RPMI7951 (cell line): ENCODE data around the gene ST7L. TPM values are rescaled to one million over a fixed set of nuclear protein-coding genes. Genes with fewer than 3 reads are reported as not detected.

Source experiments
- DNase-seq: peaks from one replicate; pipeline ENCODE4 v3.0.0-alpha.2; 2012; ENCODE audit warnings: low read depth
- total RNA-seq: library from RNA; depleted of rRNA; stranded (reverse); fragments of >200 nt; shearing (Covaris generic); gene quantifications from 2 replicates; pipeline ENCODE4 v1.2.3, GENCODE V29; 2014

Gene ST7L
- total RNA-seq, 1 experiment from 2014 or later: 27.4 TPM

DNA sequence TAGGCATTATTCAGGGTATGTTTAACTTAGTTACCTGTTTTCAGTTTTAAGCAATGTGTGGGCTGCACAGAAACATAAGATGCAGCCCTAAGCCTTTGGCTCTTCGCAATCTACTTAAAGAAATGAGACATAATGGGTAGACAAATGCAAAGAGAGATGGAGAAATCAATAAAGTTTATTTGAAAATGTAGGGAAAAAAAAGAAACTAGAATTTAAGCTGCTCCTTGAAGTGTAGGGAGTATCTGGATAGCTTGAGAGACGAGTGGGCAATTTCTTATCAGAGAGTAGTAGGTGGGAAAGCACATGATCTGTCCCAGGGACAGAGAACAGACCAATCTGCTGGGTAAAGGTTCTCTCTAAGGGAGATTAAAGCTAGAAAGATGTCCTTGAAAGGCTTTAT lies 101.3 kb downstream of the ST7L start:
- no peak for DNase-seq

DNA sequence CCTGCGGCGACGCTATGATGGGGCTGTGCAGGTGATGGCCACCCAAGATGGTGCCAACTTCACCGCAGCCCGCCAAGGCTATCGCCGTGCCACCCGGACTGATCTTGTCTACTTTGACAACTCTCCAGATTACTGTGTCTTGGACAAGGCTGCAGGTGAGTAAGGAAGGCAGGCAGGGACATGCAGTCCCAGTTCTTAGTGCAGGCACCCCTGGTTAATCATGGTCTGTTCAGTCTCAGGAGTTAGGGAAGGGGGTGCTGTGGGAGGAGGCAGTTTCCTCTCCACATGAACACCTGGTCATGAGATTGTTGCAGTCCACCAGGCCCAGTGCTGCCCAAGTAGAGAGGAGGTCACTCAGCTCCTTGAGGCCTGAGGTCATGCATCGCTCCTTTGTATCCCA lies 101.7 kb downstream of the ST7L start:
- no peak for DNase-seq

DNA sequence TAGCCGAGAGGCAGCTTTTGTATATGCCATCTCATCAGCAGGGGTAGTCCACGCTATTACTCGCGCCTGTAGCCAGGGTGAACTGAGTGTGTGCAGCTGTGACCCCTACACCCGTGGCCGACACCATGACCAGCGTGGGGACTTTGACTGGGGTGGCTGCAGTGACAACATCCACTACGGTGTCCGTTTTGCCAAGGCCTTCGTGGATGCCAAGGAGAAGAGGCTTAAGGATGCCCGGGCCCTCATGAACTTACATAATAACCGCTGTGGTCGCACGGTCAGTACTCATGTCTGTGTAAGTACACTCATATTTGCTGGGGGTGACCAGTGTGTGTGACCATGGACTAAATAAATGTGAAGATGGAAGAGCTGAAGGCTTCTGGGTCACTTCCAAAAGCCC lies 102.8 kb downstream of the ST7L start:
- DNase-seq: no peak

DNA sequence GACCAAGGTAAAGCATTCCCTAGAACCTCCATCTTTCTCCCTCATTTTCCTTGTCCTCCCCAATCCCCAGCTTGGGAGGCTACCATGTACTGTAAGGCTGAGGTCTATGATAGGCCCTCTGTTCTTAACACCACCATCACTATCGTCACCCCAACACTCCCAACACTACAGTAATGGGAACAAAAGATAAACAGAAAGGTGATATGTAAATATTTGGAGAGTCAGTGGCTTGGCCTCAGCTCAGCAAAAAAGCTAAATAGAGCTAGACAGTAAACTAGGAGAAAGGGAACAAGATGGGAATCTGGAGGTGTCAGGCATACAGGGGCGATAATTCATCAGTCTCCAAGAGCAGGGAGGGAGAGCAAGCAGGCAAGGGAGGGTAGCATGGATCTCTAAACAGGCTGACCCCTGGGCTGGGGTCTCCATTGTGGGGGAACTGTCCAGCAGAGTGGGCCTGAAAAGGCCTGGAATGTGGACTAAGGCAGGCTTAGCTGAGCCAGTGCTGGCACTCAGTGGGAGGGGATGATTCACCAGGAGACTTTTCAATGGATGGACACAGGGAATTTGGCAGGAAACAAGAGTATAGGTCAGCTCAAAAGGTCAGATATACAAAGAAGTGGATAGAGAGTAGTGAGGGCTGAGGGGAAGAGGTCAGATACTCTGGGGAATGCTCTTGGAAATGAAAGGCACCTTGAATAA lies 103.5 kb downstream of the ST7L start:
- DNase-seq: peak; percentile 64

GRCh38 chr1:112514901-112515300 lies 104.0 kb downstream of the ST7L start:
- DNase-seq: no peak

DNA sequence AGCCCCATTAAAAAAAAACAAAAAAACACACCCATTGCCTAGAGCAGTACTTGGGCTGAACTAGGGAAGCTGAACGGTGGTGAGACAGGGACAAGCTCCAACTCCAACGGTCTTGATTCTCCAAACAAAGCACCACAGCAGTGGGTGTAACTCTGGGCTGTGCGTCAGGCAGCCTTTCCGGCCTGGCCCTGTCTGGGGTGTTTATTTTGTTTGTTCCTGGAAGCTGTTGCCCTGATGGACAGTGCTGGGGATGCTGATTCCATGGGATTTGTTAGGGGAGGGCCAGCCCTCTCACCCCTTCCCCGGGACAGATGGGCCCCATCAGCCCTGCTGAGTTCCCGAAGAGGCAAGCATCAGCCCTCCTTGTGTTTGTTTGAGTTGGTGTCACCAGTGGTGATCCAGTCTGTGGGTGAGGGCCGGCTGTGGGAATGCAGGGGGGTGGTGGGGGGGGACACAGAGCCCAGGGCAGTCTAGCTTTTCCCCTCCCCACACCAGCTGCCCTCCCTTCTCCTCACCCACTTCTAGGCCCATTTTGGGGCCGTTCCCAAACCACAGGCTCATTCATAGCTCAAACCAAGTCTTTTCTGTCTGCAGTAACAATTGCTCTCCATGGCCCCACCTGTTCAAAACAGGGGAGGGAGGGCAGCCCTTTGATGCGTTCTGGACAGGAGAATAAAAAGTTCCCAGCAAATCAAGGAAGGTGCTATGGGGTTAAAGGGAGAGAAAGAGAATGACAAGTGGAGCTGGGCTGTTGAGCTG lies 105.7 kb downstream of the ST7L start:
- DNase-seq: no peak

GRCh38 chr1:112511897-112512296 lies 107.0 kb downstream of the ST7L start:
- no peak for DNase-seq

DNA sequence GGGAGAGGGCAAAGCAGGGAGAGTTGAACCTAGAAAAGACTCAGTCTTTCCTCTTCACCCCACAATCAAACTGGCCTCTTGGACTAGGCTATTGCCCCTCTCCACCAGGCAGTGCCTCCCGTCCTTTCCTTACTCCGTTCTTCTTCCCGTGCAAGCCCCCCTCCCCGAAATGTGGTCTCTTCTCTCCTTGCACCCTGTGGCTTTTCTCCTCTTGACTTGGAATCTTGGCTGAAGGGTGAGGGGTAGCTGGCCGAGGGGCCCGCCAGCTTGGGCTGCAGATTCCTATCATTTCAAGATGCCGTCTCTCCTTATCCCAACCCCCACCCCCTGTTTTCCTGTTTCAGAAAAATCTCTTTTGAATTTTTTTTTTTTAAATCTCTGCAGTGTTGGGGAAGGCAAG lies 108.6 kb downstream of the ST7L start:
- no peak for DNase-seq

- no peak for DNase-seq
Observed at GRCh38 chr1:112509660-112510178, 109.2 kb downstream of the ST7L start.

- DNase-seq: no peak
Observed at GRCh38 chr1:112509005-112509659, 109.8 kb downstream of the ST7L start.

DNA sequence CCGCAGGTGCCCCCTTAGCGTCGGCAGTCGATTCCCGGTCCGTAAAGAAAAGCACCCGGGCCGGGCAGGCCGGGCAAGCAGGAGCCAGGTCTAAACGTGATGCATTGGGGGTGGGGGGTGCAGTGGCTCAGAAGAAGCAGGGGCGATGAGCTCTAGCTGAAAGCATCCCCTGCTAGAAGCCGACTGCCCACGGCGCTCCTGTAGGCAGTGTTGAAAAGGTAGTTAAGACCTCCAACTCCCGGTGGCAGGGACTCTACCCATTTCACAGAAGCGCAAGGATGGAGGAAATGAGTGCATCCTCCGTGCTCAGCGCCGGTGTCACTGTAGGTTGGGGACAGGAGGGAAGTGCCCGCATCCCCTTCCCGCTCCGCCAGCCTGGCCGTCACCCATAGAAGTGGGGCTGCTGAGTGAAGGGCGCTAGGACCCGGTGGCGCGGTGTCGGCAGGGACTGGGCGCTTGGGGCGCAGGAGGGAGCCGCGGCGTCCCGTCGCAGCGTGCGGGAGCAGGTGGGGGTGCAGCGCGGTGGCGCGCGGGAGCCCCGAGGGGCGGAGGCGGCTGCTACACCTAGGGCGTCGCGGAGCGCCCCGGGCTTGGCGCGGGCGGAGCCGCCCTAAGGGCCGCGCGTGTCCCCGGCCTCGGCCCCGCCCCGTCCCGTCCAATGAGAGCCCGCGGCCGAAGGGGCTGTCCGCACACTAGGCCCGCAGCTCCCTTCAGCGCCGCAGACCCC lies 110.5 kb downstream of the ST7L start, which contains the start of gene WNT2B:
Gene WNT2B, plus strand, starts transcription at position 688 of the 727 bp plus-strand sequence. CDS start 298 bp downstream, outside the sequence.
- no peak for DNase-seq

GRCh38 chr1:112507921-112508277 lies 111.0 kb downstream of the ST7L start:
- DNase-seq: no peak

GRCh38 chr1:112507336-112507735 lies 111.6 kb downstream of the ST7L start:
- no peak for DNase-seq

DNA sequence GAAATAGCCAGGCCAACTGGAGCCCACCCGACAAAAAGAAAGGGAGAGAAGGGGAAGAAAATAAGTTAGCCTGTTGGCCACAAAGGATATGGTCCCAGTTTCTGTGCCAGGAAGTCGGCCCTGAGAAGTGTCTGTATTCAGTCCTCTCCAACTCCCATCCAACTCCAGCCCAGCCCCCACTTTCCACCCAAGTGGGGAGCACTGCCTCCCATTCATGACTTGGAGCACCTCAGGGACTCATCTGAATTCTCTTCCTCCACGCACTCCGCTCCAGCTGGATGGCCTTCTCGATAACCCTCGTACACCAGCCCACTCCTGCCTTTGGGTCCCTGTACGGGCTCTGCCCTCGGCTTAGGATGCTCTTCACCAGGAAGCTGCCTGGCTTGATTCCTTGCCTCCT lies 112.2 kb downstream of the ST7L start:
- DNase-seq: no peak

DNA sequence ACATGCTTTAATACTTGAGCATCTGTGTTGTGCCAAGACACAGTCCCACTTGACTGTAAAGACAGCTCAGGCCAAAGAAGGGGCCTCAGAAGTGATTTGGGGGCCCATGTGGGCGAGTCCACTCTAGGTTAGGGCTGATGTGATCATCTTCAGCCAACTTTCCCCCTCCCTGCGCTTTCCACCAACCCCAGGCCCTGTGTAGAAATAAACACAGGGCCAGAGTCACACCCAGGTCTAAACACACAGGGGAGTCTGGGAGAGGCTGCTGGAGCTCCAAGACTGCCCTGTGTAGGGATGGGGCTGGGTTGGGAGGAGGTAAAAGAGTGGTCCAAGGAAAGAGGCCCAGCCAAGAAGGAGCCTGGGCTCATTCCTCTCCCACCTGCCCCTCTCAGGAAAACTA lies 112.6 kb downstream of the ST7L start:
- DNase-seq: no peak

GRCh38 chr1:112505878-112506277 lies 113.1 kb downstream of the ST7L start:
- DNase-seq: no peak

GRCh38 chr1:112505400-112505785 lies 113.5 kb downstream of the ST7L start:
- DNase-seq: no peak

DNA sequence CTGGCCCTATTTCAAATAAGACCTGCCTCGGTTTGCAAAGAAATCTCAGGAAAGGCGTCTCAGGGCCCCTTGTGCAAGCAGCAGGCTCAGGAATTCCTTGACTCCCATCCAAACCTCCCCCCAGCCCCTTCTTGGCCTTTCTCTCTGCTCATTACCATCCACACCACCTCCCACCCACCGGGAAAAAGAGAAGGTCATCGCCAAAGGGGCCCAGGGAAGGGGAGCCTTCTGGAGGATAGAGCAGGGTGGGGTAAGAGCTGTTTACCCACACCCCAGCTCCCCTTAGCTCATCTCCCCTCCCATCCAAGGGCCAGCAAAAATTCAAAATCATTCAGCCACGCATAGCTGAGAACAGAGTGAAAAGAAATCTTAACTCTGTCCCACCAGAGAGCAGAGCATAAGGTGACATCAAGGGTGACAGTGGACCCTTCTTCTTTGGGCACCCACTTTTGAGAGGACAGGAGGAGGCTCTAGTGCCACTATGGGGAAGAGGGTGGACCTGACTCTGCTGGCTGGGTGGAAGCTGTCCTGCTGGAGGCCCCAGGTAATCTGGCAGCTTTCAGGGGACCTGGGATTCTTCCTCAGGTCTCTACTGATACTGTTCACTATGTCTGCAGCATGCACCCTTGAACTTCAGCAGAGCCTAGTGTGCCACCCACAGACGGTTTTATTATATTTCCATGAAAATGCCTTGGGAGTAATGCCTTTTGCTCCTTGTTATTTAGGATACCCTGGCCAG lies 114.1 kb downstream of the ST7L start:
- DNase-seq: no peak

- DNase-seq: no peak
Observed at GRCh38 chr1:112504001-112504660, 114.8 kb downstream of the ST7L start.

GRCh38 chr1:112502826-112503225 lies 116.1 kb downstream of the ST7L start:
- no peak for DNase-seq
